Activated naive CD8-positive, alpha-beta T cell treated with anti-CD3 and anti-CD28 coated beads for 36 hours (primary cell): ENCODE results near the gene XRCC6. TPM values are rescaled to one million over a fixed set of nuclear protein-coding genes. Genes with fewer than 3 reads are reported as not detected.
"Not testable (repeated sequence)": the region's sequence is repeated elsewhere in the genome, so short reads cannot be mapped to it uniquely, and the experiment has no call there.

Experiments
- DNase-seq: peaks from one replicate; pipeline ENCODE4 v3.0.0; 2021
- H3K27ac Mint-ChIP-seq: one replicate; pipeline ENCODE4 v1.8.0; 2022; ENCODE audit warnings: mild to moderate bottlenecking, moderate library complexity, mixed read lengths
- H3K27me3 Mint-ChIP-seq: one replicate; pipeline ENCODE4 v1.8.0; 2022; ENCODE audit warnings: mild to moderate bottlenecking, mixed read lengths
- H3K36me3 Mint-ChIP-seq: one replicate; pipeline ENCODE4 v1.8.0; 2021; ENCODE audit warnings: mild to moderate bottlenecking, mixed read lengths
- H3K4me1 Mint-ChIP-seq: one replicate; pipeline ENCODE4 v1.8.0; 2021; ENCODE audit warnings: mixed read lengths
- H3K4me3 Mint-ChIP-seq: one replicate; pipeline ENCODE4 v1.8.0; 2022; ENCODE audit warnings: mild to moderate bottlenecking, moderate library complexity, mixed read lengths
- H3K9me3 Mint-ChIP-seq: one replicate; pipeline ENCODE4 v1.8.0; 2022; ENCODE audit warnings: mixed read lengths
- total RNA-seq, 2 experiments: library from RNA; stranded (reverse); gene quantifications; one replicate each; pipeline ENCODE4 v1.2.3, GENCODE V29; 2021

XRCC6 gene
- total RNA-seq, 2 experiments from 2014 or later = 498 to 502 TPM

GRCh38 chr22:41676134-41676533 is 55.0 kb downstream of the XRCC6 start:
- no peak overlapping the region for H3K4me3 Mint-ChIP-seq
- no peak overlapping the region for H3K27ac Mint-ChIP-seq
- H3K27me3 Mint-ChIP-seq = no peaks in the 10 kb centered on the region
- H3K9me3 Mint-ChIP-seq = no peaks in the 10 kb centered on the region
- no peak for DNase-seq
- peaks cover 42% of the 10 kb centered on the region for H3K36me3 Mint-ChIP-seq
- peaks cover 19% of the 10 kb centered on the region for H3K4me1 Mint-ChIP-seq

GRCh38 chr22:41681616-41682015 is 60.5 kb downstream of the XRCC6 start:
- peaks cover 25% of the 10 kb centered on the region for H3K4me1 Mint-ChIP-seq
- peak overlapping the region; percentile 94 for H3K4me3 Mint-ChIP-seq
- H3K9me3 Mint-ChIP-seq = no peaks in the 10 kb centered on the region
- H3K27ac Mint-ChIP-seq = peak overlapping the region; percentile 97
- DNase-seq = no peak
- no peaks in the 10 kb centered on the region for H3K27me3 Mint-ChIP-seq
- H3K36me3 Mint-ChIP-seq = peaks cover 33% of the 10 kb centered on the region

GRCh38 chr22:41682033-41682807 is 61.1 kb downstream of the XRCC6 start:
- peaks cover 31% of the 10 kb centered on the region for H3K36me3 Mint-ChIP-seq
- peak; percentile 85 for DNase-seq
- no peaks in the 10 kb centered on the region for H3K27me3 Mint-ChIP-seq
- H3K4me3 Mint-ChIP-seq = peak overlapping the region; percentile 94
- peaks cover 27% of the 10 kb centered on the region for H3K4me1 Mint-ChIP-seq
- no peaks in the 10 kb centered on the region for H3K9me3 Mint-ChIP-seq
- H3K27ac Mint-ChIP-seq = peak overlapping the region; percentile 97

- H3K27ac Mint-ChIP-seq = peak overlapping the region; percentile 97
- no peaks in the 10 kb centered on the region for H3K9me3 Mint-ChIP-seq
- H3K4me1 Mint-ChIP-seq = peaks cover 27% of the 10 kb centered on the region
- peak overlapping the region; percentile 94 for H3K4me3 Mint-ChIP-seq
- H3K36me3 Mint-ChIP-seq = peaks cover 33% of the 10 kb centered on the region
- DNase-seq = no peak
- H3K27me3 Mint-ChIP-seq = no peaks in the 10 kb centered on the region
These were observed 62.0 kb downstream of the XRCC6 start for GRCh38 chr22:41683052-41683451.

- Mint-ChIP-seq H3K27ac (no peak overlapping the region), H3K4me1 (peaks cover 22% of the 10 kb centered on the region), H3K4me3 (no peak overlapping the region), H3K9me3 (no peaks in the 10 kb centered on the region), H3K36me3 (peaks cover 31% of the 10 kb centered on the region), H3K27me3 (no peaks in the 10 kb centered on the region)
- no peak for DNase-seq
These were observed 62.5 kb downstream of the XRCC6 start for GRCh38 chr22:41683616-41684015.

- no peak for DNase-seq
- H3K27ac Mint-ChIP-seq = no peak overlapping the region
- H3K27me3 Mint-ChIP-seq = no peaks in the 10 kb centered on the region
- H3K4me3 Mint-ChIP-seq = no peak overlapping the region
- H3K9me3 Mint-ChIP-seq = no peaks in the 10 kb centered on the region
- H3K4me1 Mint-ChIP-seq = peaks cover 22% of the 10 kb centered on the region
- peaks cover 31% of the 10 kb centered on the region for H3K36me3 Mint-ChIP-seq
These were observed 63.1 kb downstream of the XRCC6 start for GRCh38 chr22:41684194-41684593.

GRCh38 chr22:41686890-41687289 is 65.8 kb downstream of the XRCC6 start:
- H3K27ac Mint-ChIP-seq = peak overlapping the region; percentile 20
- peaks cover 24% of the 10 kb centered on the region for H3K36me3 Mint-ChIP-seq
- H3K4me3 Mint-ChIP-seq = peak overlapping the region; percentile 95
- peaks cover 20% of the 10 kb centered on the region for H3K4me1 Mint-ChIP-seq
- not testable (repeated sequence) for H3K9me3 Mint-ChIP-seq, H3K27me3 Mint-ChIP-seq, DNase-seq

DNA sequence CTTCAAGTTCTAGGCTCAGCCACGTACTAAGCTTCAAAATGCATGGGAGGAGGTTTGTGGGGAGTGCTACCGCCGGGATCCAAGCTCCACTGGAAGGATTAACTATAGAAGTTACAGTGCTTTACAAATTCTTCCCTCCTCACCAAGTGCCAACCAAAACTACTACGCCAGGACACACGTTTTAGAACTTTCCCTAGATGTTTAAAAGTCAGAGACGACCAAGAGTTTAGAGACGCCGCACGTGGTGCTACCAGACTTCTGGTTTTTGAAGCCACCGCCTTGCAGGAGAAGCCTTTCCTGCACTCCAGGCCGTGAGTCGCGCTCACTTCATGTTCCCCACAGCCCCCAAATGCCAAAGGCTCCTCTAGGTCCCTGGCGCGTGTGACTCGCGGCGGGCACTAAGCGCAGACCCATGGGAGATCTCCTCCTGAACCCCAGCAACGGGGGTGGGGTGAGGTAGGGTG is 66.8 kb downstream of the XRCC6 start:
- peaks cover 19% of the 10 kb centered on the region for H3K36me3 Mint-ChIP-seq
- H3K4me3 Mint-ChIP-seq = peak overlapping the region; percentile 95
- H3K27me3 Mint-ChIP-seq = no peaks in the 10 kb centered on the region
- H3K27ac Mint-ChIP-seq = peak overlapping the region; percentile 98
- H3K4me1 Mint-ChIP-seq = peaks cover 17% of the 10 kb centered on the region
- DNase-seq = peak; percentile 27
- H3K9me3 Mint-ChIP-seq = no peaks in the 10 kb centered on the region

DNA sequence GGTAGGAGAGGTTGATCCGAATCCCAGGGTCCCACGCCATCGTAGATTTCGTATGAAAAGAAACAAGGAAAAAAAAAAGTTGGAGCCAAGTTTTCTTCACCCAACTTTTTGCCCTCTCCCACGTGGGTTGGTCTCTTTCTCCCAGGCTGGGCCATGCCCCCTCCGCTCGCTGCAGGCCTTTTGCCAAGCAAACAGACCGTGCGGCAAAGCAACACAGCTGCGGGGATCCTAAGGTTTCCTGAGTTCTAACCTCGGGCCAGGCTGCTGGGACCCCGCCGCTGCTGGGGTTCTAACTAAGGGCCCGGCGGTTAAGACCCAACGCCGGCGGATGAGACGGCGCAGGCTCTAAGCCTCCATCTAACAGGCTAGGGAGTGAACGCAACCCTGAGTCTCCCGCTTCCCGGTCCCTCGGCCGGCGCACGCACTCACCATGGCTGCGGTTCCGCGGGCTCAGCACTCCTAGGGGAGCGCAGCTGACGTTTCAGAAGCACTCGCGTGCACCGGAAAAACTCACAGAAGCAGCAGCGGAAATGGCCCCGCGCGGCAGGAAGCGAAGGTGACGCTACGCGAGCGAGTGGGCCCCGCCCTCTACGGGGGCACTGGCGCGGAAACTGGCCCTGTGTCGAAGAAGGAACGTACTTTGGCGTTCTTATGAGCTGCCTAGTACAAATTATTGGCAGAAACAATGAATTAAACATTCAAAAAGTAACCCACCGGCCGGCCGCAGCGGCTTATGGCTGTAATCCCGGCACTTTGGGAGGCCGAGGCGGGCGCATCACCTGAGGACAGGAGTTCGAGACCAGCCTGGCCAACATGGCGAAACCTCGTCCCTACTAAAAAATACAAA is 67.5 kb downstream of the XRCC6 start, which contains the start of gene SNU13:
SNU13 (minus strand) TSS at position 503 of the 847 bp plus-strand sequence; CDS start at position 432, 71 bp downstream.
- no peaks in the 10 kb centered on the region for H3K9me3 Mint-ChIP-seq
- no peaks in the 10 kb centered on the region for H3K27me3 Mint-ChIP-seq
- peak within 1 kb of the TSS; percentile 95 for H3K4me3 Mint-ChIP-seq
- H3K4me1 Mint-ChIP-seq = peaks cover 17% of the 10 kb centered on the region
- H3K27ac Mint-ChIP-seq = peak within 1 kb of the TSS; percentile 98
- peak; percentile 93 for DNase-seq
- peaks cover 18% of the 10 kb centered on the region for H3K36me3 Mint-ChIP-seq

GRCh38 chr22:41690476-41690875 is 69.4 kb downstream of the XRCC6 start:
- peaks cover 18% of the 10 kb centered on the region for H3K36me3 Mint-ChIP-seq
- no peak overlapping the region for H3K4me3 Mint-ChIP-seq
- DNase-seq = no peak
- H3K9me3 Mint-ChIP-seq = no peaks in the 10 kb centered on the region
- no peaks in the 10 kb centered on the region for H3K27me3 Mint-ChIP-seq
- H3K27ac Mint-ChIP-seq = peak overlapping the region; percentile 98
- peaks cover 11% of the 10 kb centered on the region for H3K4me1 Mint-ChIP-seq

DNA sequence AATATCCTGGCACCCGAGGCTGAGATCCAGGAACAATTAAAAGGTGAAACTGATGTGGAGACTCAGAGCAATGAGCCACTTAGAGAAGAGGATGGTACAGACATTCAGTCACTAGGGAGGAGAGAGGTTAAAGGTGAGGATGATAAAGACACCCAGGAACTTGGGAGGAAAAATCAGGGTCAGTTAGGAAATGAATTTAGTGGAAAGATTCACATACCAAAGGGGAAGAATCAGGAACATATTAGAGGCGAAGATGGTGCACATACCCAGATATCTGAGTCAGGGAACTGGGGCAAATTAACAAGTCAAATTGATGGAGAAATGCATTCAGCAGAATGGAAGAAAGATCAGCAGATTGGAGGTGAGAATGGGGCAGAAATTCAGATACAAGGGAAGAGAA is 74.1 kb downstream of the XRCC6 start:
- H3K36me3 Mint-ChIP-seq = peaks cover 5% of the 10 kb centered on the region
- H3K27ac Mint-ChIP-seq = no peak overlapping the region
- DNase-seq = no peak
- H3K4me3 Mint-ChIP-seq = no peak overlapping the region
- H3K9me3 Mint-ChIP-seq = no peaks in the 10 kb centered on the region
- peaks cover 11% of the 10 kb centered on the region for H3K4me1 Mint-ChIP-seq
- no peaks in the 10 kb centered on the region for H3K27me3 Mint-ChIP-seq

- H3K9me3 Mint-ChIP-seq = no peaks in the 10 kb centered on the region
- H3K27me3 Mint-ChIP-seq = no peaks in the 10 kb centered on the region
- H3K36me3 Mint-ChIP-seq = peaks cover 3% of the 10 kb centered on the region
- no peak for DNase-seq
- peaks cover 8% of the 10 kb centered on the region for H3K4me1 Mint-ChIP-seq
- H3K27ac Mint-ChIP-seq = peak overlapping the region; percentile 31
- no peak overlapping the region for H3K4me3 Mint-ChIP-seq
These were observed 75.6 kb downstream of the XRCC6 start for GRCh38 chr22:41696703-41697102.

- Mint-ChIP-seq H3K27ac (peak overlapping the region; percentile 64), H3K4me3 (no peak overlapping the region), H3K4me1 (peaks cover 8% of the 10 kb centered on the region), H3K9me3 (no peaks in the 10 kb centered on the region), H3K36me3 (peaks cover 3% of the 10 kb centered on the region), H3K27me3 (no peaks in the 10 kb centered on the region)
- DNase-seq = peak; percentile 85
These were observed 76.2 kb downstream of the XRCC6 start for GRCh38 chr22:41697126-41697775.

DNA sequence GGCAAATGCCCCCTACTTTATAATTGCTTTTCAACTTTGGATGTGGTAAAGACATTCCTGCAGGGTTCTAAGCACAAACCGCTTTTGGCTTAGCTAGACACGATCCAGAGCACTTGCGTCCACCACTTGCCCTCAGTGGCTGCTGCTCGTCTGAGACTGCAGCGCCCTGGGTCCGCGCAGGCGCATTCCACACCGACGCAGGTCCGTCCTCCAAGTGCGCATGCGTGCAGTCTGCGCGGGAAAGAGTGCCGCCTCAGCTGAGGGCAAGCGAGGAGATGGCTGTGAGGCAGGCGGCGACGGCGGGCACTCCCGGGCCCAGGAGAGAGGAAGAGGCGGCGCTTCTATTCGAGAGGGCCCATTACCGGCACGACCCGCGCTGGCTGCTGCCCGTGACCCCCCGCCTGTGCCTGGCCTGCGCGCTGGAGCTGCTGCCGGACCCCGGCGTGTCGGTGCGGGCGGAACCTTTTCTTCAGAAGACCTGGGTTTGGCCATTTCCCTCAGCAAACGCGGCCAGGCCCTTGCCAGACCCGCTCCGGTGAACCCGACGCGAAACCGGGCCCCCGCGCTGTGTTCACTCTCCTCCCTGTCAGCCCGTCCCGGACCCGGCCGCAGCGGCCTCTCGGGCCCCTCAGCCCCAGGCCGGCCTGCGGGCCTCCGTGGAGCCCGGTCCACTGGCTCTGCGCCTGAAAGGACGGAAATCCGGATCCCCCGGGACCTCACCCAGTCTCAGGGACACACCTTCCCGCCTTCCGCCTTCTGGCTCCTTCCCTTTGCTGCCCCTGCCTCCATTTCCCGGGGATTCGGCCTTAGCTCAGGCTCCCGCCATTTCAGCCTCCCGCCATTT is 78.4 kb downstream of the XRCC6 start, which contains the start of gene MEI1:
MEI1 (plus strand) TSS at position 240 of the 844 bp plus-strand sequence; CDS start at position 276, 36 bp downstream.
- no peaks in the 10 kb centered on the region for H3K27me3 Mint-ChIP-seq
- peak within 1 kb of the TSS; percentile 48 for H3K4me3 Mint-ChIP-seq
- H3K36me3 Mint-ChIP-seq = peaks cover 3% of the 10 kb centered on the region
- no peak within 1 kb of the TSS for H3K27ac Mint-ChIP-seq
- no peaks in the 10 kb centered on the region for H3K9me3 Mint-ChIP-seq
- peaks cover 8% of the 10 kb centered on the region for H3K4me1 Mint-ChIP-seq
- peak; percentile 91 for DNase-seq
